ENCODE results near the gene IMMP2L. TPM values are rescaled to one million over a fixed set of nuclear protein-coding genes. Genes with fewer than 3 reads are reported as not detected.

IMMP2L gene
- total and polyA plus RNA-seq, 2 of the 8 experiments (the other 6 are each of a cell fraction or from before 2014, with no cell fraction given) = 2.3 to 10.1 TPM

DNA sequence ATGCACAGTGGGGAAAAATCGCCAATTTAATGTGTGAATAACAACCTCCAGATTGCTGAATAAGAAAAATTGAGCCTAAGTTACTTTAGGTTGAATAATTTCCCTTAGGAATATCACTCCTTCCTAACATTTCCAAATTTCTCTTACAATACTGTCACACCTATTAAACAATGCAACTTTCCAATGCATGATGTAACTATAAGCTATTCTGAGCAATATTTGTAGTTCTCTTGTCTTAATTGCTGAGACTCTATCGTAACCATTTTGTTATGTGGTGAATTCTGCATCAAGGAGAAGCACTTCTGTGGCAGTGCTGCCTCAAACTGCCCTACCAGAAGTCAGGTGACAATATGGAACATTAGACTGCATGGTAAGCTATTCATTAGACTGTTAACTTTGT is 858.1 kb downstream of the IMMP2L start:
- CTCF ChIA-PET (ENCODE audit: partially characterized antibody) = no interaction called here
- H3K14ac ChIP-seq (ENCODE audit: insufficient read length) = no peak overlapping the region
- no peak for TF ChIP-seq GABPA (IDR thresholded peaks at IDR 0.05; ENCODE audit: borderline replicate concordance, insufficient read depth, low read length)

More for the DNA sequence above, 858.1 kb downstream of the IMMP2L start:
- POLR2A ChIA-PET (ENCODE audit: partially characterized antibody) = no interaction called here
- no peak overlapping the region for H2AK5ac ChIP-seq (ENCODE audit: low read depth, low read length)
- H2BK120ac ChIP-seq (replicated peaks; ENCODE audit: low read depth, low read length) = no peak overlapping the region
- no peaks in the 10 kb centered on the region for H3K23me2 ChIP-seq (ENCODE audit: low read depth, low read length)
- no peak overlapping the region for H3K56ac ChIP-seq (replicated peaks; ENCODE audit: insufficient read length, low read depth, low read length)
- H4K20me1 ChIP-seq (replicated peaks in 1 of 2; ENCODE audit: control insufficient read depth in 1 of 2, insufficient read depth in 2 of 2, low read length in 2 of 2) = no peaks in the 10 kb centered on the region
- H3K79me1 ChIP-seq (ENCODE audit: low read depth, low read length) = no peaks in the 10 kb centered on the region
- no peak overlapping the region for H4K8ac ChIP-seq (ENCODE audit: extremely low read depth, insufficient read depth, low read length)
- H3K4me3 ChIP-seq (ENCODE audit: extremely low read depth in 1 of 4, insufficient read depth in 2 of 4, low read depth in 3 of 4, low read length in 4 of 4) = no peak overlapping the region
- H2AFZ ChIP-seq (ENCODE audit: low read length) = no peak overlapping the region
- no peak overlapping the region for H4K91ac ChIP-seq (replicated peaks; ENCODE audit: insufficient read length, low read length)
- no peak overlapping the region for H4K5ac ChIP-seq (ENCODE audit: insufficient read length, low read depth, low read length)
- H3K27ac ChIP-seq (ENCODE audit: low read depth, low read length) = no peak overlapping the region
- DNase-seq (ENCODE audit: low read depth in 1 of 2, low spot score in 2 of 2) (no peak), FAIRE-seq (no peak)
- no peak overlapping the region for H3K23ac ChIP-seq (ENCODE audit: insufficient read length)
- no peaks in the 10 kb centered on the region for H3K79me2 ChIP-seq (ENCODE audit: control insufficient read depth in 1 of 2, insufficient read depth in 2 of 2, low read length in 2 of 2)
- 0 out of 4 replicates have a peak, but pooled peaks cover 0 to 2% of the 10 kb centered on the region in 2 experiments for H3K9me3 ChIP-seq (ENCODE audit: insufficient read depth in 2 of 2, low read depth in 1 of 2, low read length in 1 of 2)
- no peak overlapping the region for H2BK20ac ChIP-seq (ENCODE audit: low read length)
- H3K4me2 ChIP-seq (ENCODE audit: insufficient read depth in 1 of 2, low read depth in 2 of 2, low read length in 2 of 2) = no peak overlapping the region
- no peak overlapping the region for H3K9ac ChIP-seq (replicated peaks in 1 of 4; ENCODE audit: extremely low read depth in 1 of 4, low read depth in 3 of 4, low read length in 3 of 4)
- WGBS, 2 experiments (ENCODE audit: extremely low coverage in 1 of 2, insufficient coverage in 1 of 2, insufficient read length in 1 of 2, insufficient replicate concordance in 2 of 2, low coverage in 1 of 2, low lambda C conversion rate in 2 of 2, missing lambda C conversion rate in 1 of 2) = 94% methylated on average over 2 of the region's 2 CpGs; no CpG with 5 or more reads in 1 of the 2 experiments
- H3K4ac ChIP-seq (replicated peaks; ENCODE audit: insufficient read length, low read depth, low read length) = no peak overlapping the region
- no peaks in the 10 kb centered on the region for H3K36me3 ChIP-seq (ENCODE audit: control insufficient read depth in 2 of 4, insufficient read depth in 4 of 4, low read length in 3 of 4)
- H2BK12ac ChIP-seq (ENCODE audit: low read depth, low read length) = no peak overlapping the region
- H2BK15ac ChIP-seq (ENCODE audit: low read length) = no peak overlapping the region
- no peak overlapping the region for H2BK5ac ChIP-seq (ENCODE audit: low read depth, low read length)
- no peaks in the 10 kb centered on the region for H3K4me1 ChIP-seq (replicated peaks in 1 of 4; ENCODE audit: control insufficient read depth in 3 of 4, insufficient read depth in 4 of 4, low read length in 3 of 4)
- no peaks in the 10 kb centered on the region for H3K27me3 ChIP-seq (replicated peaks in 1 of 4; ENCODE audit: control insufficient read depth in 3 of 4, extremely low read depth in 1 of 4, insufficient read depth in 3 of 4, low read length in 3 of 4)
- H3K18ac ChIP-seq (ENCODE audit: extremely low read depth, low read length) = no peak overlapping the region

Data from H1 (cell line).